KMS-11 (cell line): ENCODE results near the gene MXI1.

Experiments
- H2AFZ ChIP-seq: fragments of 200-600 bp; sonication (generic); 2 replicates; pipeline ENCODE4 v1.6.1; 2016; ENCODE audit warnings: antibody characterized with exemption, mixed run types, low read depth
- H3K27ac ChIP-seq: fragments of 200-600 bp; sonication (generic); 2 replicates; pipeline ENCODE4 v1.6.1; 2016; ENCODE audit warnings: mild to moderate bottlenecking, mixed run types
- H3K27me3 ChIP-seq: fragments of 200-600 bp; sonication (generic); 2 replicates; pipeline ENCODE4 v1.6.1; 2017; ENCODE audit warnings: mild to moderate bottlenecking, low read depth, mixed run types, moderate library complexity; ENCODE audit not compliant: insufficient read depth
- H3K36me3 ChIP-seq: fragments of 200-600 bp; sonication (generic); 2 replicates; pipeline ENCODE4 v1.6.1; 2017; ENCODE audit warnings: mild to moderate bottlenecking, mixed run types; ENCODE audit not compliant: insufficient read depth
- H3K4me1 ChIP-seq: fragments of 200-600 bp; sonication (generic); 2 replicates; pipeline ENCODE4 v1.6.1; 2016; ENCODE audit warnings: mild to moderate bottlenecking, low read depth, mixed run types; ENCODE audit not compliant: poor library complexity, severe bottlenecking
- H3K4me2 ChIP-seq: fragments of 200-600 bp; sonication (generic); 2 replicates; pipeline ENCODE4 v1.7.0; 2016; ENCODE audit warnings: mild to moderate bottlenecking, mixed run types
- H3K4me3 ChIP-seq: fragments of 200-600 bp; sonication (generic); IDR thresholded peaks from 2 replicates; pipeline ENCODE4 v1.6.1; 2017; ENCODE audit warnings: low read depth, low read length, mixed read lengths; ENCODE audit not compliant: insufficient read depth
- H3K79me2 ChIP-seq: fragments of 200-600 bp; sonication (generic); 2 replicates; pipeline ENCODE4 v1.6.1; 2016; ENCODE audit warnings: low read depth, mixed run types; ENCODE audit not compliant: insufficient read depth
- H3K9ac ChIP-seq: fragments of 200-600 bp; sonication (generic); 2 replicates; pipeline ENCODE4 v1.6.1; 2016; ENCODE audit warnings: mild to moderate bottlenecking, mixed run types
- H4K20me1 ChIP-seq: fragments of 200-600 bp; sonication (generic); 2 replicates; pipeline ENCODE4 v1.6.1; 2016; ENCODE audit warnings: mild to moderate bottlenecking, mixed run types; ENCODE audit not compliant: insufficient read depth
- CTCF ChIP-seq: fragments of 200-600 bp; sonication (generic); conservative IDR thresholded peaks from 2 replicates; pipeline ENCODE4 v1.6.1; 2017; ENCODE audit warnings: low read depth, mild to moderate bottlenecking, antibody characterized with exemption, low read length, moderate library complexity, mixed read lengths

The MXI1 gene

GRCh38 chr10:110167149-110167548 is 40.3 kb upstream of the MXI1 start:
- no peaks in the 10 kb centered on the region for H3K27me3 ChIP-seq
- H4K20me1 ChIP-seq, result no peaks in the 10 kb centered on the region
- no peak overlapping the region for H3K27ac ChIP-seq
- no peak for TF ChIP-seq CTCF
- no peak overlapping the region for H2AFZ ChIP-seq
- H3K4me3 ChIP-seq, result no peak overlapping the region
- no peaks in the 10 kb centered on the region for H3K4me1 ChIP-seq
- no peaks in the 10 kb centered on the region for H3K36me3 ChIP-seq
- H3K9ac ChIP-seq, result no peak overlapping the region
- H3K4me2 ChIP-seq, result no peak overlapping the region
- no peaks in the 10 kb centered on the region for H3K79me2 ChIP-seq

- Histone ChIP-seq H3K4me3 (no peak overlapping the region), H3K4me2 (no peak overlapping the region)
These were observed 38.6 kb upstream of the MXI1 start for GRCh38 chr10:110168601-110169481.

DNA sequence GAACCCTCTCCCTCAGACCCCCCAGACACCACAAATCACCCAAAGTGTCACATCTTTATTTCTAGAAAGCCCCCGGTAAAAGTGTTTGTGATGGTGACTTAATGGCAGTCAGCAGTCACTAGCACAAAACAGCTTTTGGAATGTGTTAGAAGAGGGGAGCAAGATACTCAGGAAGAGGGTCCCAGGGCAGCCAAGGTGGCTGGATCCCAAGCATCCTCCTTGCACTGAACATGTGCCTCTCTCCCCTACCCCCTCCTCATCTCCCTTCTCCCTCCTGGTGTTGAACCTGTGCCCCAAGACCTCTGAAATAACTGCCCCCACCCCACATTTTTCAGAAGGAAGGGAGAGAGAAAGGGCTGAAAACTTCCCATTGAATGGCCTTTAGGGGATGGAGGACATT is 37.8 kb upstream of the MXI1 start:
- Histone ChIP-seq H3K4me1 (no peaks in the 10 kb centered on the region), H3K36me3 (no peaks in the 10 kb centered on the region), H3K27me3 (no peaks in the 10 kb centered on the region), H4K20me1 (no peaks in the 10 kb centered on the region), H3K79me2 (no peaks in the 10 kb centered on the region), H3K4me2 (no peak overlapping the region), H2AFZ (no peak overlapping the region), H3K9ac (no peak overlapping the region), H3K27ac (no peak overlapping the region), H3K4me3 (no peak overlapping the region)
- TF ChIP-seq CTCF, result no peak

More at GRCh38 chr10:110168601-110169481, 38.6 kb upstream of the MXI1 start:
- no peaks in the 10 kb centered on the region for H3K27me3 ChIP-seq
- no peak overlapping the region for H2AFZ ChIP-seq
- no peaks in the 10 kb centered on the region for H4K20me1 ChIP-seq
- no peaks in the 10 kb centered on the region for H3K4me1 ChIP-seq
- no peaks in the 10 kb centered on the region for H3K79me2 ChIP-seq
- no peaks in the 10 kb centered on the region for H3K36me3 ChIP-seq
- H3K9ac ChIP-seq, result no peak overlapping the region
- no peak overlapping the region for H3K27ac ChIP-seq
- no peak for TF ChIP-seq CTCF

DNA sequence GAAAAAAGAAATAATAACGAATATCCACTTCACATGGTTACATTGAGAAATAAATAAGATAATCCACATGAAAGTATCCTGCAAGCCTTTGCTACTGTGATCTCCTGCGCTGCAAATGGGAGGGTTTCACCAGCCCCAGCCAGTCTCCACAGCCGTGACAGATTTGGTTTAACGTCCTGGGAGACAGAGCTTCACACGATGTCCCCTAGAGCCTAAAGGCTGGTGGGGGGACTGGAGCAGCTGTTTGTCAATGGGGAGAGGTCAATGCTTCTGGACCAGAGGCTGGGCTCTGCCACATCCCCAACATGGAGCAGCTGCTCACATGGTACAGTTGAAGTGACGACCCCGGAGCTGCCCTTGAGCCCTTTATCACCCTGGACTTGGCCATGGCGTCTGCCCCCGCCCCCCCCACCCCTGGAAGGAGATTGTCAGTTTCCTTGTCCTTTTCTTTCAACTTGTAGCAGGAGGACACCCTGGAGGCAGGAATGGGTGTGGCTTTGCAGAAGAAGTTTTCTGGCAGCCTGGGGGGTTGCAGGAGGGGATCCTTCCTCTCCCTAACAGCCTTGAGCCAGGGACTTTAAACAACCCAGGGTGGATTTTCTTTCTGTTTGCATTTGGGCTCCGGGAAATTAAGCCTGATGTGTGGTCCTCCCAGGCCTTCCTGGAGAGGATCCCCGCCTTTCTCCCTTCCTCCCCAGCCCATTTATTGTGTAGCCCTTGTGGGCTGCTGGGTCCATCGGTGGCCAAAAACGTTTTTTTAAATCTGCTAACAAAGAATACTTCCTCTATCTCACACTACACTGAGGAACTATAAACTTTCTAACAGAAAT is 37.0 kb upstream of the MXI1 start:
- H3K9ac ChIP-seq, result no peak overlapping the region
- no peak for TF ChIP-seq CTCF
- H3K4me1 ChIP-seq, result no peaks in the 10 kb centered on the region
- no peaks in the 10 kb centered on the region for H3K36me3 ChIP-seq
- no peak overlapping the region for H2AFZ ChIP-seq
- no peak overlapping the region for H3K4me2 ChIP-seq
- no peaks in the 10 kb centered on the region for H3K27me3 ChIP-seq
- H3K27ac ChIP-seq, result no peak overlapping the region
- no peak overlapping the region for H3K4me3 ChIP-seq
- H4K20me1 ChIP-seq, result no peaks in the 10 kb centered on the region
- H3K79me2 ChIP-seq, result no peaks in the 10 kb centered on the region
